GM12873 (cell line): Measurements from ENCODE around the gene OR1F1.

Source experiments
- TF ChIP-seq, protein P1 (sequence below): IDR thresholded peaks from 2 replicates; pipeline ENCODE4 v1.5.1; 2012; ENCODE audit warnings: low read depth, mild to moderate bottlenecking, moderate library complexity, low read length, control low read depth; ENCODE audit not compliant: insufficient read depth; ENCODE audit errors: missing control alignments

Gene OR1F1

DNA sequence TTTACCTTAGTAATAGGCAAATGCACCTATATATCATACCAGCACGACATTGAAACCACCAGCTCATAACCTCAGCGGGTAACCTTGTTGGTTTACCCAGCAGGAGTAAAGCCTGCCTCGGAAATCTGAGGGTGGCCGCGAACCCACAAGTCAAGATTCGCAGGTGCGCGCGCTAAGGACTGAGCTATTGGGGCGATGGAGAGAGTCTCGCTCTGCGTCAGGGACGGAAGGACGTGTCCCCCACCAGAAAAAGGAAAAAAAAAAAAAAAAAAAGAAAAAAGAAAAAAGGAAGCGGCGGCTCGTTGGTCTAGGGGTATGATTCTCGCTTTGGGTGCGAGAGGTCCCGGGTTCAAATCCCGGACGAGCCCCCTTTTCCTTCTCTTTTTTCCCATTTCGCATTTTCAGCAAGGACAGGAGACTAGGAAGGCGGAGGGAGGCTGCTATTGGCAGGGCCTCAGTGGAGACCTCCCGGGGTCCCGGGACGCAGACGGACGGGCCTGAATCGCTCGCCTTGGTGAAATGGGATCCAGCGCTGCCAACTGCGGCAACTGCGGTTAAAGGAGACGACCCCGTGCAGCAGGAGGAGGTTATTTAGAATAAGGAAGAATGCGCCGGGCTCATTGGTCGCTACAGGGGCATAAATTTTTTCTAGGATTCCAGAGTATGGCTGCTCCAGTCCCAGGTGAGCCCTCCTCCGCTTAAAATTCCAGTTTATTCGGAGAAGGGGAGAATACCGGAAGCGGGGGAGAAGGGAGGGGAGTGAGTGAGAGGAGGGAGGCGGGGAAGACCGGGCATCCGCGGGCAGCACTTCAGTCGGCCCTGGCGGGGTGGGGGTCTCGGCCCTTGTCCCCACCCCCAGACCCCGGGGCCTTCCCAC, at the start of gene OR1F1:
Gene OR1F1, plus strand, starts transcription at position 407 of the 877 bp plus-strand sequence.
- TF ChIP-seq, protein P1, sequence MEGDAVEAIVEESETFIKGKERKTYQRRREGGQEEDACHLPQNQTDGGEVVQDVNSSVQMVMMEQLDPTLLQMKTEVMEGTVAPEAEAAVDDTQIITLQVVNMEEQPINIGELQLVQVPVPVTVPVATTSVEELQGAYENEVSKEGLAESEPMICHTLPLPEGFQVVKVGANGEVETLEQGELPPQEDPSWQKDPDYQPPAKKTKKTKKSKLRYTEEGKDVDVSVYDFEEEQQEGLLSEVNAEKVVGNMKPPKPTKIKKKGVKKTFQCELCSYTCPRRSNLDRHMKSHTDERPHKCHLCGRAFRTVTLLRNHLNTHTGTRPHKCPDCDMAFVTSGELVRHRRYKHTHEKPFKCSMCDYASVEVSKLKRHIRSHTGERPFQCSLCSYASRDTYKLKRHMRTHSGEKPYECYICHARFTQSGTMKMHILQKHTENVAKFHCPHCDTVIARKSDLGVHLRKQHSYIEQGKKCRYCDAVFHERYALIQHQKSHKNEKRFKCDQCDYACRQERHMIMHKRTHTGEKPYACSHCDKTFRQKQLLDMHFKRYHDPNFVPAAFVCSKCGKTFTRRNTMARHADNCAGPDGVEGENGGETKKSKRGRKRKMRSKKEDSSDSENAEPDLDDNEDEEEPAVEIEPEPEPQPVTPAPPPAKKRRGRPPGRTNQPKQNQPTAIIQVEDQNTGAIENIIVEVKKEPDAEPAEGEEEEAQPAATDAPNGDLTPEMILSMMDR, result no peak

DNA sequence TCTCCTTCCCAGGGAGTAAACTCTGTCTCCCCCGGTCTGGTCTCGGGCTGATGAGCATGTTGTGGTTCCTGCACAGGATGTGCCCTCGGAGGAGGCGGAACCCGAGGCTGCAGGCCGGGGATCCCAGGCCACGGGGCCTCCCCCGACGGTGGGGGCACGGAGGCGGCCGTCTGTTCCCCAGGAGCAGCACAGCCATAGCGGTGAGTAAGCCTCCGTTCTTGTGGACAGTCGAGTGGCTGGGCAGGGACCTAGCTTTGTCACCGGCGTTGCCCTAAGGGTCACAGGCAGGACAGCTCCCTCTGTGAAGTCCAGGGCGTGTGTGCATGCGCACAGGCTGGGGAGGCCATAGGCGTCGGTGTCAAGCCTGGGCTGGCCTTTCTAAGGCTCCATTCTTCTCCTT, 49.7 kb upstream of the OR1F1 start:
- TF ChIP-seq, protein P1, result no peak

DNA sequence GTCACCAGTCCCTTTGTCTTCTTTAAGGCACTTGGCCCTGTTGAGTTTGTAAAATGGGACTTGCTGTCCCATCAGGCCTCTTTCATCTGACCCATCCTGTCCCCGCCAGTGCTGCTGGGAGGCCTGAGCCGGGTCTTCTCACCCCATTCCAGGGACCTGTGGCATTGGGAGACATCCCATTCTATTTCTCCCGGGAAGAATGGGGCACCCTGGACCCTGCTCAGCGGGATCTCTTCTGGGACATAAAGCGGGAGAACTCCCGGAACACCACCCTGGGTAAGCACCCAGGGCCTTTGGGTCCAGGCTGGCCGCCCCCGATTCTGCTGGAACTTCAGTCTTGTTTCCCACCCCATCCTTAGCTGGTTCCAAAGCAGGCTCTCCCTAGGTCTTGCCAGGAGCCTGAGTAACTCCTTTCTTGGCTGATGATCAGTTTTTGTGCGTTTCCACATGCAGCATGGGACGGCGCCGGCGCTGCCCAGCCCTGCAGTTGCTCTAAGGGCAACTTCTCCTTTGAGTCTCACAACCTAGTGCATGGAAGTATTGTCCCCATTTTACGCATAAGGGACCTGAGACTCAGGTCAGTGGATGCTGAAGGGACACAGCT, 49.1 kb upstream of the OR1F1 start:
- TF ChIP-seq, protein P1, result no peak

DNA sequence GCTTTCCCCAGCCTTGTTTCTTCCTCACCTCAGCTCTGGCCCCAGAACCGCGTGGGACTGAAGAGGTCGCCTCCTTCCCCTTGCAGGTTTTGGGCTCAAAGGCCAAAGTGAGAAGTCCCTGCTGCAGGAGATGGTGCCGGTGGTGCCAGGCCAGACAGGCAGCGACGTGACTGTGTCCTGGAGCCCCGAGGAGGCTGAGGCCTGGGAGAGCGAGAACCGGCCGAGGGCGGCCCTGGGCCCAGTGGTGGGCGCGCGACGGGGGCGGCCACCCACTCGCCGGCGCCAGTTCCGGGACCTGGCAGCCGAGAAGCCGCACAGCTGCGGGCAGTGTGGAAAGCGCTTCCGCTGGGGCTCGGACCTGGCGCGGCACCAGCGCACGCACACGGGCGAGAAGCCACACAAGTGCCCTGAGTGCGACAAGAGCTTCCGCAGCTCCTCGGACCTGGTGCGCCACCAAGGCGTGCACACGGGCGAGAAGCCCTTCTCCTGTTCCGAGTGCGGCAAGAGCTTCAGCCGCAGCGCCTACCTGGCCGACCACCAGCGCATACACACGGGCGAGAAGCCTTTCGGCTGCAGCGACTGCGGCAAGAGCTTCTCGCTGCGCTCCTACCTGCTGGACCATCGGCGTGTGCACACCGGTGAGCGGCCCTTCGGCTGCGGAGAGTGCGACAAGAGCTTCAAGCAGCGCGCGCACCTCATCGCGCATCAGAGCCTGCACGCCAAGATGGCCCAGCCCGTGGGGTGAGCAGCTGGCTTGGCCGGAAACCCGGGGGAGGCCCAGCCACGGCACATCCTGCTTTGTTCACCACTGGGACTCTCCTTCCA, 47.2 kb upstream of the OR1F1 start:
- TF ChIP-seq, protein P1, result no peak

DNA sequence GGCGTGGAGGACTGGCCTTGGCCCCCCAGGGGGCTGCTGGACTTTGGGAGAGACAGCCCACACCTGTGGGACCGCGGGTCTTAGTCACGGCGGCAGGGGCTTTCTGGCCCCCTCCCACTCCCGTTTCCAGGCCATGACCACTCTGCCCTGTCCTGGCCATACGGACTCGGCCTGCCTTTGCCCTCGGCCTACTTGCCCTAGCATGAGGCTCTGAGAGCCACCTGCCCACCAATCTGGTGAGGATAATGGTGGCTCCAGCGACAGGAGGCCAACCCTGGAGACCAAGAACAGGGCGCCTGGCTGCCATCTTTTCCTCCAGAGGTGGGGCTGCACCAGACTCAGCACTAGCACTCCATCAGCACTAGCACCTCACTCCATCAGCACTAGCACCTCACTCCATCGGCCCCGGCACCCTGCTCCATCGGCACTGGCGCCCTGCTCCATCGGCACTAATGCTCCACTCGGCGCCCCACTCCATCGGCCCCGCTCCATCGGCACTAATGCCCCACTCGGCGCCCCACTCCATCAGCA, 46.2 kb upstream of the OR1F1 start:
- TF ChIP-seq, protein P1, result no peak

DNA sequence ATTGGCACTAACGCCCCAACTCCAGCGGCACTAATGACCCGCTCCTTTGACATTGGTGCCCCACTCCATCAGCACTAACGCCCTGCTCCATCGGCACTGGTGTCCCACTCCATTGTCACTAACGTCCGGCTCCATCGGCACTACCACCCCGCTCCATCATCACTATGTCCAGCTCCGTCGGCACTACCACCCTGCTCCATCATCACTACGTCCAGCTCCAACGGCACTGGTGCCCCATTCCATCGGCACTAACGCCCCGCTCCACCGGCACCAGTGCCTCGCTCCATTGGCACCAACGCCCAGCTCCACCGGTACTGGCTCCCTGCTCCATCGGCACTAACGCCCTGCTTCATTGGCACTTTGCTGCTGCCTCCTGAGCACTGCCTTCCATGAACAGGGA, 45.7 kb upstream of the OR1F1 start:
- TF ChIP-seq, protein P1, result no peak
